ENCODE data around the gene HAT1.

Gene HAT1

DNA sequence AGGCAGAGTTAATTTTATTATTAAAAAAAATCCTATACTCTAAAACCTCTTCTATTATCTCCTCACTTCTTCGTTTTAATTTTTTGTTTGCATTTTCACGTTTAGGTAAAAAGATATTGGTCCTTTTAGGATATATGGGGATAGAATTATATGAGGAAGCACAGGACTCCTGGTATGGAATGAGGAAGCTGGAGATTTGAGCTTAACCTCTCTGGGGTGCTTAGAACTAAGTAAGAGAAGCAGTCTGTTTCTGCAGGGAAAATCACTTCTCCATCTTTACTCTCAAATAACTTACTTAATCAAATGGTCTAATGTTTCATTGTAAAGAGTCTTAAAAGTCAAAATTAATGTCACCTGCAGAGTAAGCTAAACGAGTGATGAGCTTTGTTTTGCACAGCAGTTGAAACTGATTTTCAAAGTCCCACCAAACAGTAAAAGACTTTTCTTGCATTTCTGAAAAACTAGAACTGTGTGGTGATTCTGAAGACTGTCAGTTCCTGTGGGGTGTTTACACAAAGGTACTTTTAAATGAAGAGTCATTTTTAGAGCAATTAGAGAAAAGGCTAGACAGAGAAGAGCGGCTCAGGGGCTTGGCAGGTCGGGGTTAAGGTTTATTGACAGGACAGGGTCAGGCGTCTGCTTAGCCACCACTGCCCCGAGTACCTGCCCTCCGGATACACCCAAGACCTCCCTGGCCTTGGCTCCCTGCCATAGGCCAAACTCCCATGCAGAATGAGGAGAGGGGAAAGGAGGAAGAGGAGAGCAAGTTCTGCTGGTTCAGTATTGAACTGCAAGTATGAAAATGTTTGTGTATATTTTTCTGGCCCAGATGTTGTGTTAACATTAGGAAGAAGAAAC, 99.0 kb downstream of the HAT1 start:
- H3K27ac Mint-ChIP-seq: no peak overlapping the region
- H3K4me3 Mint-ChIP-seq: no peak overlapping the region
- ATAC-seq (no peak), DNase-seq (ENCODE audit: low spot score in 2 of 2) (no peak)
- H3K4me1 Mint-ChIP-seq: no peaks in the 10 kb centered on the region
- no peaks in the 10 kb centered on the region for H3K36me3 Mint-ChIP-seq
- no peaks in the 10 kb centered on the region for H3K9me3 Mint-ChIP-seq

DNA sequence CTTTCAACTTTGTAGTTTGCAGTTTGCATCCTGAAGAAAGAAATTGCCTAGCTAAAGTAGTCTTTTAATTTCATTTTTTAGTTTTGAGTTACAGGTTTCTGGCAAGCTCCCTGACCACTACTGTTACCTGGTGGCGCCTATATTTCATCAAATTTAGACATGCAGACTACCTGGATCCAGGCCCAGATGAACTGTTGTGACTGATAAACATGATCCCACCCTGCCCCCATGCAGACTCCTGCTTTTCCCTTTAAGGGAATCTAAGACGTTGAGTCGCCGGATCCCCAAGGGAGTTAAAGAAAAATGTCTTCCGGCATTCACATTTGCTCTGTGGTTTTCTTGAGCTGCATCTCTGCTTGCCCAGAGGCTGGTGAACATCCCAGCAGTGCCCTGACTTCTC, 99.7 kb downstream of the HAT1 start:
- ATAC-seq (no peak), DNase-seq (ENCODE audit: low spot score in 2 of 2) (no peak)
- Mint-ChIP-seq H3K9me3 (no peaks in the 10 kb centered on the region), H3K36me3 (no peaks in the 10 kb centered on the region), H3K4me3 (no peak overlapping the region), H3K4me1 (no peaks in the 10 kb centered on the region), H3K27ac (no peak overlapping the region)

DNA sequence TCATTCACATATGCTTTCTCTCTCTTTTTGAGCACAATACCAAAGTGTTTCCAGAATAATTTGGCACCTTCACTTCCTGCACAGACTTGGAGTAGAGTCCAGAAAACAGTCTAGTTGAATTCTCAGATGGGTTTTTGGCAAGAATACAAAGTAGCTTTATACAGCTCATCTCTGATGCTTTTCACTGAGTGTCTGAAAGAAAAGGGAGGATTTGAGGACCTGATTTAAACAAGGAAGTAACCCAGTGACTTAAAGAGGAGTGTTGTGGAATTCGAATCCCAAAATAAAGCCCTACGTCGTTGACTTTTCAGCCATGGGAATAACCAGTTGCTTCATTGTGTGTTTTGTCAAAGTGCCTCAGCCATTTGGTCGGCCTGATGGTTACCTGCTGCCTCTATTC, 109.3 kb downstream of the HAT1 start:
- Mint-ChIP-seq H3K4me3 (no peak overlapping the region), H3K9me3 (no peaks in the 10 kb centered on the region), H3K4me1 (no peaks in the 10 kb centered on the region), H3K36me3 (no peaks in the 10 kb centered on the region), H3K27ac (no peak overlapping the region)
- DNase-seq (ENCODE audit: low spot score in 2 of 2) (no peak), ATAC-seq (no peak)

Measured in stimulated activated effector memory CD8-positive, alpha-beta T cell treated with anti-CD3 and anti-CD28 coated beads, Interleukin-12 subunit alpha, Interleukin-12 subunit beta, amount 100 ng/mL, for 72 hours (primary cell).